Erythroblast (primary cell): Measurements from ENCODE around the gene CAPN13.

Experiments used
- GATA1 ChIP-seq: IDR thresholded peaks from 2 replicates; pipeline ENCODE4 v1.6.1; 2011; ENCODE audit warnings: low read depth, mild to moderate bottlenecking, control low read depth, low read length, moderate library complexity
- POLR2A ChIP-seq: IDR thresholded peaks from 2 replicates; pipeline ENCODE4 v1.6.1; 2011; ENCODE audit warnings: mild to moderate bottlenecking, low read length

DNA sequence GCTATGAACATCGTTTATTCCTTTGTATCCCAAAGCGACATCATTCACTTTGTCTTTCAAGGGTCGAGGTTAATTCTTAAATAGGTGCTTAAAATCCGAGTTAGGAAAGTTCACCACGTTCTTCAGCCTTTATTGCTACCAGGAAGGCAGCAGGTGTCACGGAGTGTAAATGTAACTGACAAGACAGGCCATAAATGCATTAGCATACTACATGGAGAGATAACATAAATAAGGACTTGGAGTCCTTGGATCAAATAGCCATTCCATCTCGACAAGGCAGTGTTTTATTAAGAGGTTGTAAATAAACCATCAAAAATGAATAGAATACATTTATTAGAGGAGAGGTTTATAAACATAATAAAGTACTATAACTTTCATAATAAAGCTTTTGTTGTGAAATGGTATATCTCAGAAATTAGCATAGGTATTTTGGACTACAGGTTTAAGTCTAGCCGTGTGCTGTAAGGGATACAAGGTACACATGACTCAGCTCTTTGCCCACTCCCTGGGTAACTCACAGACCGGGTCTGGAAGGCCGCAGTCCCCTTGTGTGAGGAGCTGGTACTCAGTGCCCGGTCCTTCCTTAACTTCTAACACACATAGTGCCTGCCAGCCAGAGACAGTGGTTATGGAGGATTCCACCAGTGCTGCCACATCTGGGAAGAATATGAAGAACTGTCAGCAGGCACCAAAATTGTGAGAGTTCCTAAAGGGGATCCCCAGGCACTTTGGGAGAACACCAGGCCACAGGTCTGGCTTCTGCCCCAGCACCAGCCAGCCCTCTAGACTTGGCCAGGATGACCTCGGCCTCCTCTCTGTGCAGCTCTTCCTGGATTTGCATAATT lies 29.4 kb downstream of the CAPN13 start:
- TF ChIP-seq POLR2A (no peak), GATA1 (no peak)
